ENCODE data around the gene PRKCD. TPM values are rescaled to one million over a fixed set of nuclear protein-coding genes. Genes with fewer than 3 reads are reported as not detected.
"Not testable (repeated sequence)": the region's sequence is repeated elsewhere in the genome, so short reads cannot be mapped to it uniquely, and the experiment has no call there.

PRKCD gene
- polyA plus RNA-seq, 5 donors, result 38.6 to 54.7 (median 52.4) TPM

DNA sequence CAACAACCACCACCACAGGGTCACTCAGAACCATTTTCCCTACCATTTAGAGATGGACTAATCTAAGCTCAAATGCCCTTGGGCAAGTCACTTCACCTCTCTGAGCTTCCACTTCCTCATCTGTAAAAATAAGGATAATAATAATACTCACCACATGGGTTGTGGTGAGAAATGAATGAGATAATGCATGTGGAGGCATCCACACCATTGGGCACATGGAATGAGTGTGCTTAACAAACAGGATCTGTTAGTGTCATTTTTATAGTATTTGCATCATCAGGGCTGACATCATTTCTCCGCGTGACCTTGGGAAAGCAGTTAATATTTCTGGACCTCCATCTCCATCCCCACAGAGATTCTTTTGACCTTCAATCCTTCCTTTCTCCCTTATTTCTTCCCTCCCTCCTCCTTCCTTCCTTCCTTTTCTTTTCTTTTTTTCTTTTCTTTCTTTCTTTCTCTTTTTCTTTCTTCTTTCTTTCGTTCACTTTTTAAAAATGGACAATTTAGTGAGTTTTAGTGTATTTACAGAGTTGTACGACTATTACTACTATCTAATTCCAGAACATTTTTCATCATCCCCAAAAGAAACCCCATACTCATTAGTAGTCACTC, 23.1 kb upstream of the PRKCD start:
- no peak for DNase-seq

DNA sequence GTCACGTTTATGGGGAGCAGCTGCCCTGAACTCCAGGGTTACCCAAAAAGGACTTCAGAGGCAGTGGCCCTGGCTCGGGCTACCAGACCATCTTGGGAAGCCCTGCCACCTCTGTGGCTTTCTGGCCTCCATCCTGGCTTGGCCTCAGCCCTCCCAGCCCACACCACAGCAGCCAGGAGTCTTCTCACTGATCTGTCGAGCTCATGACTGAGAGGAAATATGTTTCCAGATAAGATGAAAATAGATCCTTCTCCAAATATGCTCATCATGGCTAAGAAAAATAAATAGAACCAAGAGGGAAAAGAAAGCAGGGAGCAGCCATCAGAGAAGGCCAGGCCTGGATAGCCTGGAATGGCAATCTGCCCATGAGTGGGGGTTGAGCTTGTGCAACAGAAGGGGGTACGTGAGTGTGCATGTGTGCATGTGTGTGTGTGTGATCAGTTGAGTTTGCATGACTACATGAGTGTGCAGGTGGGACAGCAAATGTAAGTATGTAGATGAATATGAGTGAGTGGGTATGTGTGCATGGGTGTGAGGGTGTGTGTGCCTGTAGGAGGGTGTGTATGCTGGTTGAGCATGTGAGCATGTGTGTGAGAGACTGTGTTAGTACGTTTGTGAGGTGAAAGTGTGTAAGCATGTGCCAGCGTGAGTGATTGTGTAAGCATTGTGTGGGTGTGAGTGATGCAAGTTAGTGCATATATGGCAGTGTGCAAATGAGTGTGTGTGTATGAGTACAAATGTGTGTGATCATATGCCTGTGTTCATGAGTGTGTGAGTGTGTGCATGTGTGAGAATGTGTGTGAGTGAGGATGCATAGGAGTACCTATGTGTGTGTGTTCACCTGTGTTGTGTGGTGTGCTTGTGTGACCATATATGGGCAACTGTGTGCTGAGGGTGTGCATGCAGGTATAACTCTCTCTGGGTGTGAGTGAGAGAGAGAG, 20.8 kb upstream of the PRKCD start:
- no peak for DNase-seq

DNA sequence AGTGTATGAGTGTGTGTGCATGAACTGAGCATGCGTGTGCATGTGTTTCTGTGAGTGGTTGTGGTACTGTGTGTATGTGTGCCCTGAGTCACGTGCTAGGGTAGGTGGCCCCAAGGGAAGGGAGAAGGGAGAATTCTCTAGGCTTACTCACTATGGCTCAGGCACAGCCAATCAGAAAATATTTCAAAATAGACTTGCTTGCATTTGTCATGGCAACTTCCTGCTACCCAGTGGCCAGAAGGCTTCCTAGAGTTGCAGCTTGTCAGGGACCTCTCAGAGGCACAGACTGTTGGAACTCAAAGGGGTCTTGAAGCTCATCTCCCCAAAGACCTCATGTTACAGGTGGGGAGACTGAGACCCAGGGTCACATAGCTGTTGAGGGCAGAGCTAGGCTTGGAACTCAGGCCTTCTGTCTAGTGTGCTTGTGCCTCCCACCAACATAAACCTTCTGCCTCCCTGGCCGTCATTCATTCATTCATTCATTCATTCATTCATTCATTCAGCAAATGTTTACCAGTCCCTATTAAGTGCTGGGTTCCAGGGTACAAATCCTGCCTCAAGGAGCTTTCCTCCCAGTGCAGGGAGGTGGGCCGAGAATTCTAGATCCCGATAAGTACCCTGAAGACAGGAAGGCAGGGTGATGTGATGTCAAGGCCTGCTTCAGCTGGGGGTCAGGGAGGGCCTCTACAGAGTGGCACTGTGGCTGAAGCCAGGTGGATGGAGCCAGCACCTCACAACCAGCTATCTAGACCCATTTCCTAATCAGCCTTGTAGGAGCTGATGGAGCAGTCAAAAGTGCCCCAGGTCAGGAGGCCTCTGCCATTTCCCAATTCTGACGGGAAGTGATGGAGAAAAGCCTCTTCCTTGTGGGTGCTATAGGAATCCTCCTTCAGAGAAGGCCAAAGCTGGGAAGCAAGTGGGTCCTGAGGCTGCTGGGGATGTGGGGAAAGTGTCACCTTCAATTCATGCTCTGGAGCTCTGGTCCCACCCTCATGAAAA, 19.9 kb upstream of the PRKCD start:
- no peak for DNase-seq

DNA sequence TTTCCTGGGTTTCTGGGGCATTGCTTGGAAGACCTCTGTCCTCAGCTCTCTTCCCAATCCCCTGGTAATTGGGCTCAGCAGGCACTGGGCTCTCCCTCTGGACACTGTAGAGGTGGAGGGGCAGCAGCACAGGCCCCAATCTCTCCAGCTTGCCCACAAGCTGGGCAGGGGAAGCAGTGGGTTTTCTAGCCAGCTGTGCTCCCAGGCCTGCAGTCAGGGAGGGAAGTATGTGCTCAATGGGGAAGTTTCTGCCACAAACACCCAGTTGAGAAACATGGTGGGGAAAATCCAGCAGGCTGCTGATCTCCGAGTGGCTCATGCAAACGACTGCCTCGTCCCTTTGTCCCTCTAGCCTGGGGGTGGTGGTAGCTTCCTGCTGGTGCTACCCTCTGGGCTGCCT, 18.0 kb upstream of the PRKCD start:
- DNase-seq, result no peak

DNA sequence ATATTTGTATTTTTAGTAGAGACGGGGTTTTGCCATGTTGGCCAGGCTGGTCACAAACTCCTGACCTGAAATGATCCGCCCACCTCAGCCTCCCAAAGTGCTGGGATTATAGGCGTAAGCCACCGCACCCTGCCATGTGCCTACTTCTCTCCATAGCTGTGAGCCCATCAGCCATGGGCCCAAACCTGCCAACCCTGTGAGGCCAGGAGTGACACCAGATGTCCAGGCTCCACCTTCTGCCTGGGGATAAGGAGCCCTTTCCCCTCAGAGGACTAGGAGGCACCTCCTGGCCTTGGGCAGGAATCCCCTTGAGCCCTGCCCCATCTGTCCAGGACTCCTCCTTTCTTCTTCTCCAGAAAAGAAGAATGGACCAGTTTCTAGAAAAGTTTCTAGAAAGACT, 16.6 kb upstream of the PRKCD start:
- no peak for DNase-seq

DNA sequence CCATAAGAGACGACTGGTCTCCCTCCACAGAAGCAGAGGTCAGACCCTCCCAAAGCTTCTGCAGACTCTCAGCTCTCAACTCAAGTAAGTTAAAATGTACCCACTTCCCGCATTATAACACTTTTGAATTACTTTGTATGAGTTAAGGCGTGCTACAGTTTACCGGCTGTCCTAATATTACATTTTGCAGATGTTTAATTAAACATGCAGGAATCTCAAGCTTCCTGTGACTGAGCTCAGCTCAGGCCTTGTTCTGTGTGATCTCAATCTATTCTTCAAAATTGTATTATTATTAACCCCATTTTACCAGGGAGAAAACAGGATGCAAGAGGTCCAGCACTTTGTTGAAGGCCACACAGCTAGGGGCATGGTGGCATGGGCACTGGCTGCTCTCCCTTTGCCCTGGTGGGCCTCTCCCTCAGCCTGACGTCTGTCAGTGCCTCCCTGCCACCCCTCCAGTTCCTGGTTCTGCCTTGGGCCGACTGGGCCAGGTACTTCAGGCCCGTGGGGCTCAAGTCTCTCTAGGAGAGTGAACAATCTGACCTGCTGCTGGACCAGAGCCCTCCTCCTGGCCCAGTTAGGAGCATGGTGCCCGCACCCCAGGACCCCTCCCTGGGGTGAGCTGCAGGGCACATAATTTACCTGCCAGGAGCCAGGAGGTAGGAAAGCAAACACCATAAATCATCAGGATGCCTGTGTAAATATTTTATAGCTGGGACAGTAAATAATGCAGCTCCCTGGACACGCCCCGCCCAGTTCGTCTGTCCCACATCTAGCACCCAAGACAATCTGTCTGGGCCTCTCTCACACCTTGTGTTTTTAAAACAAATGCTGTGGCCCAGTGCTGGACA, 15.9 kb upstream of the PRKCD start:
- DNase-seq, result no peak

DNA sequence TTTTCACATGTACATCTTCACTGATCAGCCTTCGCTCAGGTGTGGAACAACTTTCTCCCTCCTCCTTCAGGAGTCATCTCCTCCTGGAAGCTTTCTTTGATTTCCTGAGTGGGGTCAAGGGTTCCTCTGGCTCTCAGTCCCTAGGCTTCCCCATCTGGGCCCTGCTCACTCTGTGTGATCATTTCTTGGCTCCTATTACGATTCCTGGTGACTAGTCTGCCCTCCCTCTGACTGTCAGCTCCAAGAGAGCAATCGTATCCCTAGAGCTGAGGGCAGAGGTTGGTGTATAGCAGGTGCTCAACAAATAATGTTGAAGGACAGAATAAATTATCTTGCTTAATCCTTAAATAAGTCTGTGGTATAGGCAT, 15.3 kb upstream of the PRKCD start:
- DNase-seq, result no peak

DNA sequence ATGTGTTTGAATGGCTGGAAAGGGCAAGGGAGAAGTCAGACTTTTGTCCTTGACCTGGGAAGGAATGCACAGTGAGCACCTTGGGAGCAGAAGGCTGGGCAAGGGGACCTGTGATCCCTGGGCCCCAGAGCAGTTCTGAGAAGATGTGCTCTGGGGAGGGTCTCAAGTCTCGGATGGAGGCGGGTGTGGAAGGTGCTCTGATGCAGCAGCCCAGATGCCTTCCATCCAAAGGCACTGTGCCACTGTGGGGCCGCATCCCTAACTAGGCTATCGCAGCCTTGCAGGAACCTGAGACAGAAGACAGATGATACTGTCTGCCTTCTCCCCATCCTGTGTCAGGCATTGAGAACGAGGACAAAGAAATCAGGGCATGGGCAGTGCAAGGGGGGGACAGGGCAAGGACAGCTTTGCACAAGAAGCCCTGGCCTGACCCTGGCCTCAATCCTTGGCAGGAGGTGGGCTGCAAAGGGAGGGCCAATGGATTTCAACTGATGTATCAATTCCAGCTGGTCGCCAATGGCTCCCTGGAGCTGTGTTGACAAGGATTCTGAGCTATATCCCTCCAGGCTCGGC, 14.6 kb upstream of the PRKCD start:
- no peak for DNase-seq

DNA sequence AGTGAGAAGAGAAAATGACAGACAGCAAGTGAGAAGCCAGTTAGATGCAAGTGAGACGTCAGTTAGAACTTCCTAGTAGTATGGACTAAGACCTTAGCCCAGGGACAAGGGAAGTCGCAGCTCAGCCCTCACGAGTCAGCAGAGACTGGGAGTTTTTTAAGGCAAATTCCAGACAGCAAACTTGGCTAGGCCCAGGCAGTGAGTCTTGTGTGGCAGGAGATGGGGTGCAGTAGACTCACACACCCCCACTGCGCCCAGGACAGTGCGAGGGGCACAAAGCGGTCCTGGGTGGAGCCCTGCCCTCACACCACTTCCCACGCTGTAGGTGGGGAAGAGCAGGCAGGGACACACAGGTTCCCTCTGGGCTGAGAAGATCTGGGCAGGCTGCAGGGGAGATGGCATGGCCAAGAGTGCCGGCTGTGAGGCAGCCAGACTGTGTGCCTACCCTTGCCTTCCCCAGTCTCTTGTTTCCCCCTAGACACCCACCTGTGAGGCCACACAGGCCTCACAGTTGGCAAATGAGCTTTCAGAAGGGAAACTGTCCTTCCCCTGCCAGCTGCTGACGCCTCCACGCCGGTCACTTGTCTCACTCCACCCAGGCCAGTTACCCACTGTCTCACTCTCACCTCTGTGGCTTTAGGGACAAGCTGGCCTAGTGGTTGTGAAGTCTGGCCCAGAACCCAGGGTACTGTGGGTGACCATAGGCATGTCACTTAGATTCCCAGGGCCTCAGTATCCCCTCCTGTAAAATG, 13.7 kb upstream of the PRKCD start:
- no peak for DNase-seq

DNA sequence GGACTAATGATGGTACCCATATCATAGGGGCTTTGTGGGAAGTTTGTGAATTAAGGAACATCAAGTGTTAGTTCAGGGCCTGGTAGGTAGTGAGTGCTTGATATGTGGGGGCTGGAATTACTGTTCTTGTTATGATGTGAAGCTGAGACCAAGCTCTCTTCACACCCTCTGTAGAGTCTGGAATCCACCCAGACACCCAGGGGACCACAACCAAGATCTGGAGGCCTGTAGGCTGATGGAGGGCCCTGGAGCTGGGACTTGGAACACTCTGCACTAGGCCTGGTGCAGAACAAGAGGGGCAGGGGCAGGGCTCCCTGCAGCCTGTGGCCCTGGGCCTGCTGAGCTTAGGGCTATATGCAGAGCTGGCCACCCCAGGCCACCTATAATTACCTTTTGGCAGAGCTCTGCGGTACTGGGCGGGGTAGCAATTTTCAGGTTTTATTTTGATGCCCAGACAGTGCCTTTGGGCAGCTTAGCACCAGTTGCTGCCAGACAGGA, 13.1 kb upstream of the PRKCD start:
- no peak for DNase-seq

DNA sequence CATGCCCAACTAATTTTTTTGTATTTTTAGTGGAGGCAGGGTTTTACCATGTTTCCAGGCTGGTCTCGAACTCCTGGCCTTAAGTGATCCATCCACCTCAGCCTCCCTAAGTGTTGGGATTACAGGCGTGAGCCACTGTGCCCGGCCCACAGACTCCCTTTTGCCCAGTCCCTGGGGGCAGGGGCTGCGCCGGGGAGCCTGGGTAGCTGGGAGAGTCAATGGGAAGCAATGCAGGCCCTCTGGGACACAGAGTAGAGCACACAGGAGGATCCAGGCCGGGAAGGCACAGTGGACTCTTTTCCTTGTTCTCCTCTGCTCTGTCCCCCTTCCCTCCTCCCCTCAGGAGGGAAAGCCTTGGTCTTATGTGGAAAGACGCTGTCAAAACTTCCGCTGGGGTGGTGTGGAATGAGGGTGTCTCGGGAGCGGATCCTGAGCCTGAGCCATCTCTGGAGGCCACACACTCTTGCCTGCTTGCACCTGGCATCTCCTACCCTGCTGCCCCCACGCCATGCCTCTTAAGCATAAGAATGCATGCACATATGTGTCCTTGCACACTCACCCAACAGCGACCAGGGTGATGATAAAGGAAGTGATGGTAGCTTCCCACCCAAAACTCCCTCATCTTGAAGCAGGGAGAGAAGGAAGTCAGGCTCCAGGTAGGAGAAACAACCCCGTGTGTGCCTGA, 11.9 kb upstream of the PRKCD start:
- no peak for DNase-seq

DNA sequence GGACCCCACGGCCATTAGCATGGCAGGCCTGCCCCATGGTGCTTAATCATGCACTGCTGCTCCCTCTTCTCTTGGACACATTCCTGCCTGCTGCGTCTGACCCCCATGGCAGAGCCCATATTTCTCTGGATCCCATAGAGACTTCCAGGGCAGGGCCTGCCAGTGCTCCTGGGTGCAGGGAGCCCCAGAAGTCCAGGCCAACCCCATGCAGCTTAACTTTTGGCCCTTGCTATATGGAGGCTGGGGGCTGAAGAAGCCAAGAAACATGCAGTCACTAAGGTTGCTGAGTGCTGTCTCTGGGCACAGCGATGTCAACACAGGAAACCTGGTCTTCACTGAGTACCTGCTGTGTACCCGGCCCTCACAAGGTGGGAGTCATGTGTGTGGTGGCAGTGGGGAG, 11.3 kb upstream of the PRKCD start:
- no peak for DNase-seq

DNA sequence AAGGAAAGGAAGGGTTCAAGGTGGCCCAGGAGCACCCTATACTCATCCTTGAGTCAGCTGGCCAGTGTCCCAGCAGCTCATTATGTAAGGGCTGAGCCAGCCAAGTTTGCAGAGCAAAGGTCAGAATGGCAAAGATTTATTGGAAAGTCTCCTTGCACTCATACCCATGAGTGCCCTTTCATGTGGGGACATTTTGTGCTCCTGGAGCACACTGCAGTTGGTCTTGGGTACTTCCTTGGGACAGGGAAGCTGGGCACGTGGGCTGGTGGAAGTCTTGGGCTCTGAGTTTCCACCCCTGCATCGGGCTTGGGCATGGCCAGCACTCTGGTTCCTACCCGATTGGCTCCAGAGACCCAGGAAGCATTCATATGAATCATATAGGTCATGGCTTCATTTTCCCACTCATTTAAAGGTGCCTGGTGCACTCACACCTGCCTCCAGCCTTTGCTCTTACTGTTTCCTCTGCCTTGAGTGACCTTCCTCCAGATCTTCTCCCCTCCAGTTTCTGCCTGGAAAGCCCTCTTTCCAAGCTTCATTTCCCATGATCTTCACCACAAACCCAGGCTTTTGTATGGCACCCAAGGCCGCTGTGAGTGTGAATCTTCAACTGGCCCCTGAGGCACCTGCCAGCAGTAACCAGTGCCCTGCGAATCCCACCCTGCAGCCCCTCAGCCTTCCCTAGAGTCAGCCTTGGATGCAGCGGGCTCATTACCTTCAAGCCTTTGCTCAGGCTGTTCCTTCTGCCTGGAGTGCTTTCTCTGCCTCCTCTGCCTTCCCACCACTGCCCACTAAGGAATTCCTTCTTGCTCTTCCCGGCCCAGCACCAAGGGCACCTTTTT, 10.5 kb upstream of the PRKCD start:
- DNase-seq, result no peak

DNA sequence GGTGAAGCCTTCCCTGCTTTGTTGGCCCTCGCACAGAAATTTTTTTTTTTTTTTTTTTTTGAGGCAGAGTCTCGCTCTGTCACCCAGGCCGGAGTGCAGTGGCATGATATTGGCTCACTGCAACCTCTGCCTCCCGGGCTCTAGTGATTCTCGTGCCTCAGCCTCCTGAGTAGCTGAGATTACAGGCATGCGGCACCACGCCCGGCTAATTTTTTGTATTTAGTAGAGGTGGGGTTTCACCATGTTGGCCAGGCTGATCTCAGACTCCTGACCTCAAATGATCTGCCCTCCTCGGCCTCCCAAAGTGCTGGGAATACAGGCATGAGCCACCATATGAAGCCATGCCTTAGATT, 9.9 kb upstream of the PRKCD start:
- DNase-seq, result not testable (repeated sequence)

DNA sequence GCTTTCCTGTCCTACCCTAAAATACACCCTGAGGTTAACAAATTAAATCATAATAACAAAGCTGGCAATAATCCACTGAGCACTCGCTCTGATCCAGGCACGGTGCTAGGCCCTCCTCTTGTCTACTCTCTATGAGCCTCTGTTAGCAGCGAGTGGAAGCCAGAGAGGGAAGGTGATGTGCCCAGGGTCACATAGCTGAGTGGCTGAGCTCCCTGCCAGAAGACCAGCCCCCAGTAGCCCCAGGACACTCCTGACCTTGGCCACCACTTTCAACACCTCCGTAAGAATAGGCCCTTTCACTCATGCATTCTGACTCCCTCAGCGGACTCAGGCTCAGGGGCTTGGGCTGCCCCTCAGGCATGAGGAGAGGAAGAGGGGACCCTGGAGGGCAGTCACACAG, 9.5 kb upstream of the PRKCD start:
- no peak for DNase-seq

DNA sequence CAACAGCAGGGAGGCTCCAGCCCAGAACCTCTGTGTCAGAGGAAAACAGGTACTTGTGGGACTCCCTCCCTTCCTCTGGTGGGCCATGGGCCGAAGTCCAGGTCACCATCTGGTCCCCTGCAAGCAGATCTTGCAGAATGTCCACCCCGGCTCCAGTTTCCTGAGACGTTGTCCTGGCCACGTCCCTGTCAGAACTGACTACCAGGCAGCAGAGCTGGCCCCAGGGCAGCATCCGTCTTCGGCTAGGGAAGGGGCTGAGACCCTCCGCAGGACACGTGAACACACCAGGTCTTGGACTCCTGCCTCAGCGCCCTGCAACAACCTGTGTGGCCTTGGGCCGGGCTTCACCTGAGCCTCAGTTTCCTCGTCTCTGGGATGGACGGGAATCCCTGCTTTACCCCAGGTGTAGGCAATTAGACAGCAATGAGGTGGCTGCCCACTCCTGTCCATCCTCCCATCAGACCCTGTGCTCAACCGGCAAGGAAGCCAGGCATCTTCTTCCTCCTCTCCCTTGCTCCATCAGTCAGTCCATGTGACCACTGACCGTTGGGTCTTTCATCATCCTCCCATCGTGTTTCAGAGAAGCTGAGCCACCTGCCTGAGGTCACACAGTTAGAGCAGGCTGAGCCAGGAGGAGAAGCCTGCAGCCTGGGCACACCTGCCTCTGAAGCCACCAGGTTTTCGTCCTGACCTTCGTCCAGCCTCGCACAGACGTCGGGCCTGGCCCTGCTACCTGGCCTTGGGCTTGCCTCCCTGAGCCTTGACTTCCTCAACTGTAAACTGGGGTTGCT, 8.9 kb upstream of the PRKCD start:
- no peak for DNase-seq

DNA sequence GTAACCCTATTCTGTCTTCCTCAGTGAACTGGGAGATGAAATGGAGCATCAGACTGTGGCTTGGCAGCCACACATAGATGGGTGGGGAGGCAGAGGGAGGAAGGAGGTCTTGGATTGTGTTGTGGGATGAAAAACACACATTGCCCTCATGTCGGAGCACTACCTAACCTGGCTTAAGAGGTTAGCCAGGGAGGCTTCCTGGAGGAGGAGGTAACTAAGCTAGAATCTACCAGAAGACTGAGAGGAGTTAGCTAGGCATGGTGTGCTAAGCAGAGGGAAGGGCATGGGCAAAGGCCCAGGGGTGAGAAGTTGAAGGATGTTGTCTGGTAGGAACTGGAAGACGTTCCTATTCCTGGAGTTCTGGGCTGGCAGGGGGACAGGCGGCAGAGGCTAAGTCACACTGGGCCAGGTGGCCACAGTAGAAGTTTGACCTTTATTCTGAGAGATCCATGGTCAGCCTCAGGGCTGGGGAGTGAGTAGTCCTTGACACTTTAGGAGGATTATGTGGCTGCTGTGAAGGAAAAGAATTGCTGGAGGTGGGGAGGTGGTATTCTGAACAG, 7.7 kb upstream of the PRKCD start:
- no peak for DNase-seq

Data from right lung (tissue), 5 donors.